Kidney (tissue), 14 donors: ENCODE measurements around the gene CKAP4. TPM values are rescaled to one million over a fixed set of nuclear protein-coding genes. Genes with fewer than 3 reads are reported as not detected.

Source experiments
- DNase-seq, 5 donors: peaks; one replicate each; pipeline ENCODE4 v3.0.0-alpha.2; 2013 to 2020
- FAIRE-seq: peaks from 2 replicates; lab custom pipeline; 2012; peaks lifted over from hg19 to GRCh38; lab: Jason Lieb, UNC
- H3K27ac ChIP-seq, 2 donors: one replicate each; pipeline ENCODE4 v1.7.0; 2013; ENCODE audit warnings: low read depth in 2 of 2, low read length in 2 of 2, inconsistent platforms in 1 of 2
- H3K27me3 ChIP-seq: one replicate; pipeline ENCODE4 v1.7.1; 2013; ENCODE audit warnings: low read length, inconsistent platforms; ENCODE audit not compliant: control insufficient read depth, insufficient read depth
- H3K36me3 ChIP-seq, 3 donors: one replicate each; pipeline versions ENCODE4 v1.7.0 to v1.7.1; 2013; ENCODE audit warnings: low read length in 3 of 3, control low read depth in 1 of 3, inconsistent platforms in 1 of 3; ENCODE audit not compliant: insufficient read depth in 3 of 3, control insufficient read depth in 2 of 3
- H3K4me1 ChIP-seq, 3 donors: one replicate each; pipeline versions ENCODE4 v1.7.0 to v1.7.1; 2013; ENCODE audit warnings: low read length in 3 of 3, inconsistent platforms in 1 of 3, low read depth in 1 of 3; ENCODE audit not compliant: control insufficient read depth in 2 of 3, insufficient read depth in 2 of 3
- H3K4me3 ChIP-seq, 3 donors: one replicate each; pipeline versions ENCODE4 v1.7.0 to v1.8.1; 2013; ENCODE audit warnings: low read length in 3 of 3, control low read depth in 1 of 3, inconsistent platforms in 1 of 3
- H3K9ac ChIP-seq, 3 donors: one replicate each; pipeline versions ENCODE4 v1.7.0 to v1.7.1; 2013; ENCODE audit warnings: low read length in 3 of 3, control low read depth in 1 of 3, inconsistent platforms in 1 of 3
- H3K9me3 ChIP-seq, 3 donors: one replicate each; pipeline versions ENCODE4 v1.7.0 to v1.7.1; 2013; ENCODE audit warnings: low read length in 3 of 3, control low read depth in 1 of 3, inconsistent platforms in 1 of 3; ENCODE audit not compliant: control insufficient read depth in 2 of 3, insufficient read depth in 1 of 3
- CTCF ChIP-seq: IDR thresholded peaks from 3 replicates; pipeline ENCODE4 v1.5.1; 2012; ENCODE audit warnings: mild to moderate bottlenecking, moderate library complexity, borderline replicate concordance; ENCODE audit not compliant: insufficient read depth; ENCODE audit errors: extremely low read depth
- intact Hi-C: fragments of 100-400 bp; cut with DNase I; formaldehyde crosslinking; loops from one replicate; pipeline ENCODE4 v1.11.1; 2022
- polyA plus RNA-seq: library from polyadenylated mRNA; stranded (reverse); fragments of 350-450 nt; fragmentation: Illumina TruSeq; extraction: RNeasy Lipid Tissue Mini Kit (QIAGEN cat#74804); gene quantifications from one replicate; pipeline ENCODE4 v1.2.3, GENCODE V29; 2014; ENCODE audit warnings: low read depth, low replicate concordance; ENCODE audit not compliant: insufficient read depth
- total RNA-seq: library from RNA; stranded (reverse); fragmentation: NEBNext Ultra II Directional; extraction: Animal tissue kit (Norgen Biotek cat#: 25700); gene quantifications from one replicate; pipeline ENCODE4 v1.2.1, GENCODE V29; 2021
- donor health status: control.
- donor health status: control.
- donor health status: control.
- donor health status: control.
- donor health status: control.
- donor health status: DM: yes; HTN: yes; CAD: no.
- donor health status: Normal renal cell carcinoma (clear cell type).

The CKAP4 gene
- total and polyA plus RNA-seq, 2 donors from 2014 or later = 29.2 to 43.0 TPM

GRCh38 chr12:106234449-106234848 lies 13.4 kb downstream of the CKAP4 start:
- Histone ChIP-seq H3K4me3 (no peak overlapping the region), H3K9me3 (no peaks in the 10 kb centered on the region), H3K27ac (no peak overlapping the region), H3K4me1 (no peaks in the 10 kb centered on the region), H3K9ac (no peak overlapping the region), H3K36me3 (peaks cover 0 to 6% (median 0%) of the 10 kb centered on the region in 3 donors), H3K27me3 (no peaks in the 10 kb centered on the region)
- DNase-seq (no peak), FAIRE-seq (no peak)
- intact Hi-C loops = loop anchor here (10.0 kb wide), 1 partner anchor 50 kb away; no protein-coding TSS in a partner anchor
- no peak for TF ChIP-seq CTCF

- Histone ChIP-seq H3K4me3 (no peak overlapping the region), H3K4me1 (no peaks in the 10 kb centered on the region), H3K27ac (no peak overlapping the region), H3K9me3 (no peaks in the 10 kb centered on the region), H3K9ac (no peak overlapping the region), H3K36me3 (no peaks in the 10 kb centered on the region), H3K27me3 (no peaks in the 10 kb centered on the region)
- no peak for DNase-seq
- FAIRE-seq = no peak
- intact Hi-C loops = loop anchor here (10.0 kb wide), 1 partner anchor 52 kb away; no protein-coding TSS in a partner anchor
- no peak for TF ChIP-seq CTCF
These were observed 14.8 kb downstream of the CKAP4 start for GRCh38 chr12:106233011-106233410.

GRCh38 chr12:106229036-106229591 lies 18.7 kb downstream of the CKAP4 start:
- Histone ChIP-seq H3K4me3 (no peak overlapping the region), H3K4me1 (no peaks in the 10 kb centered on the region), H3K36me3 (no peaks in the 10 kb centered on the region), H3K9me3 (no peaks in the 10 kb centered on the region), H3K9ac (no peak overlapping the region), H3K27me3 (no peaks in the 10 kb centered on the region), H3K27ac (no peak overlapping the region)
- intact Hi-C loops = loop anchor here (10.0 kb wide), 1 partner anchor 804 kb away; no protein-coding TSS in a partner anchor
- DNase-seq (no peak), FAIRE-seq (no peak)
- no peak for TF ChIP-seq CTCF
